ENCODE measurements around the gene GGT1.
"Not testable (repeated sequence)": the region's sequence is repeated elsewhere in the genome, so short reads cannot be mapped to it uniquely, and the experiment has no call there.

DNA sequence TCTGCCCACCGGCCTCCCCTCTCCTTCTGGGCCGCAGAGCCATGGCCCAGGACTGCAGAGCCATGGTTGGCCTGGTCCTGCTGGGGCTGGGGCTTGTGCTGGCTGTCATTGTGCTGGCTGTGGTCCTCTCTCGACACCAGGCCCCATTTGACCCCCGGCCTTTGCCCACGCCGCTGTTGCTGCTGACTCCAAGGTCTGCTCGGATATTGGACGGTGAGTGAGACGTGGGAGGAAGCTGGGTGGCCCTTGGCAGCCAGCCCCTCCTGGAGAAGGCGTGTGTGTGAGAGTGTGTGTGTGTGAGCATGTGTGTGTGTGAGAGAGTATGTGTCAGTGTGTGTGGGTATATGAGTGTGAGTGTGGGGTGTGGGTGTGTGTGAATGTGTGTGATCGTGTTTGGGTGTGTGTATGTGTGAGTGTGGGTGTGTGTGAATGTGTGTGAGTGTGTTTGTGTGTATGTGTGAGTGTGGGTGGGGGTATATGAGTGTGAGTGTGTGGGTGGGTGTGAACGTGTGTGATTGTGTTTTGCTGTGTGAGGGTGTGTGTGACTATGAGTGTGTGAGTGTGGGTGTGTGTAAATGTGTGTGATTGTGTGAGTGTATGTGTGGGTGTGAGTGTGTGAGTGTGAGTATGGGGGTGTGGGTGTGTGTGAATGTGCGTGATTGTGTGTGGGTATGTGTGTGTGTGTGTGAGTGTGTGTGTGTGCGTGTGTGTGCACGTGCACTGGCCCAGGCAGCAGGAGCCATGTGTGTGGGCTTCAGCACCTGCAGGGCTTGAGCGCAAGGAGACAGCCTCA is 30.4 kb downstream of the GGT1 start:
- TF ChIP-seq POLR2AphosphoS5 (IDR thresholded peaks at IDR 0.05) = not testable (repeated sequence)
- TF ChIP-seq, protein P1, sequence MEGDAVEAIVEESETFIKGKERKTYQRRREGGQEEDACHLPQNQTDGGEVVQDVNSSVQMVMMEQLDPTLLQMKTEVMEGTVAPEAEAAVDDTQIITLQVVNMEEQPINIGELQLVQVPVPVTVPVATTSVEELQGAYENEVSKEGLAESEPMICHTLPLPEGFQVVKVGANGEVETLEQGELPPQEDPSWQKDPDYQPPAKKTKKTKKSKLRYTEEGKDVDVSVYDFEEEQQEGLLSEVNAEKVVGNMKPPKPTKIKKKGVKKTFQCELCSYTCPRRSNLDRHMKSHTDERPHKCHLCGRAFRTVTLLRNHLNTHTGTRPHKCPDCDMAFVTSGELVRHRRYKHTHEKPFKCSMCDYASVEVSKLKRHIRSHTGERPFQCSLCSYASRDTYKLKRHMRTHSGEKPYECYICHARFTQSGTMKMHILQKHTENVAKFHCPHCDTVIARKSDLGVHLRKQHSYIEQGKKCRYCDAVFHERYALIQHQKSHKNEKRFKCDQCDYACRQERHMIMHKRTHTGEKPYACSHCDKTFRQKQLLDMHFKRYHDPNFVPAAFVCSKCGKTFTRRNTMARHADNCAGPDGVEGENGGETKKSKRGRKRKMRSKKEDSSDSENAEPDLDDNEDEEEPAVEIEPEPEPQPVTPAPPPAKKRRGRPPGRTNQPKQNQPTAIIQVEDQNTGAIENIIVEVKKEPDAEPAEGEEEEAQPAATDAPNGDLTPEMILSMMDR (IDR thresholded peaks at IDR 0.05) = not testable (repeated sequence)
